H9 (cell line): ENCODE measurements around the gene STK32C. TPM values are rescaled to one million over a fixed set of nuclear protein-coding genes. Genes with fewer than 3 reads are reported as not detected.

ENCODE experiments used
- DNase-seq: peaks from one replicate; pipeline ENCODE4 v3.0.0-alpha.2; 2017
- H2AFZ ChIP-seq: one replicate; pipeline ENCODE4 v1.6.1; 2013; ENCODE audit warnings: mild to moderate bottlenecking, low read length, control low read depth, moderate library complexity
- H2AK5ac ChIP-seq: 2 replicates; pipeline ENCODE4 v1.6.1; 2013; ENCODE audit warnings: low read length, control low read depth, mixed read lengths; ENCODE audit not compliant: insufficient read length
- H2BK120ac ChIP-seq: one replicate; pipeline ENCODE4 v1.6.1; 2013; ENCODE audit warnings: low read depth, mild to moderate bottlenecking, low read length, control low read depth, inconsistent platforms; ENCODE audit not compliant: poor library complexity, severe bottlenecking
- H2BK12ac ChIP-seq: 2 replicates; pipeline ENCODE4 v1.6.1; 2013; ENCODE audit warnings: low read length, control low read depth, mixed read lengths, low read depth; ENCODE audit not compliant: insufficient read length
- H2BK15ac ChIP-seq: 2 replicates; pipeline ENCODE4 v1.6.1; 2013; ENCODE audit warnings: low read depth, low read length, control low read depth
- H2BK20ac ChIP-seq: one replicate; pipeline ENCODE4 v1.6.1; 2013; ENCODE audit warnings: low read depth, mild to moderate bottlenecking, low read length, control low read depth, inconsistent platforms; ENCODE audit not compliant: poor library complexity, severe bottlenecking
- H2BK5ac ChIP-seq: 2 replicates; pipeline ENCODE4 v1.6.1; 2013; ENCODE audit warnings: low read length, control low read depth, mixed read lengths; ENCODE audit not compliant: insufficient read length
- H3K14ac ChIP-seq: 2 replicates; pipeline ENCODE4 v1.6.1; 2013; ENCODE audit warnings: low read length, control low read depth; ENCODE audit not compliant: insufficient read depth
- H3K18ac ChIP-seq: 2 replicates; pipeline ENCODE4 v1.6.1; 2013; ENCODE audit warnings: low read depth, mild to moderate bottlenecking, mixed read lengths, low read length, control low read depth; ENCODE audit not compliant: insufficient read length
- H3K23ac ChIP-seq: 2 replicates; pipeline ENCODE4 v1.6.1; 2013; ENCODE audit warnings: low read length, control low read depth, mixed read lengths, low read depth; ENCODE audit not compliant: insufficient read length
- H3K23me2 ChIP-seq: 2 replicates; pipeline ENCODE4 v1.6.1; 2013; ENCODE audit warnings: low read depth, mild to moderate bottlenecking, mixed read lengths, low read length, control low read depth; ENCODE audit not compliant: insufficient read length, poor library complexity, severe bottlenecking
- H3K27ac ChIP-seq: 2 replicates; pipeline ENCODE4 v1.5.1; 2013; ENCODE audit warnings: low read length, control low read depth, mixed read lengths, low read depth; ENCODE audit not compliant: insufficient read length
- H3K27me3 ChIP-seq: 2 replicates; pipeline ENCODE4 v1.6.1; 2013; ENCODE audit warnings: low read length, control low read depth, inconsistent platforms; ENCODE audit not compliant: insufficient read depth
- H3K4ac ChIP-seq: 2 replicates; pipeline ENCODE4 v1.6.1; 2013; ENCODE audit warnings: low read depth, mild to moderate bottlenecking, control low read depth, inconsistent platforms, low read length, moderate library complexity
- H3K4me1 ChIP-seq: 2 replicates; pipeline ENCODE4 v1.6.1; 2013; ENCODE audit warnings: low read length, control low read depth, inconsistent platforms; ENCODE audit not compliant: insufficient read depth
- H3K4me2 ChIP-seq: 2 replicates; pipeline ENCODE4 v1.6.1; 2013; ENCODE audit warnings: low read length, control low read depth, mixed read lengths; ENCODE audit not compliant: insufficient read length, insufficient read depth
- H3K56ac ChIP-seq: 2 replicates; pipeline ENCODE4 v1.6.1; 2013; ENCODE audit warnings: low read depth, mild to moderate bottlenecking, mixed read lengths, low read length, control low read depth; ENCODE audit not compliant: insufficient read length
- H3K79me1 ChIP-seq: 2 replicates; pipeline ENCODE4 v1.6.1; 2013; ENCODE audit warnings: low read depth, mild to moderate bottlenecking, moderate library complexity, low read length, control low read depth, inconsistent platforms; ENCODE audit not compliant: insufficient read depth, poor library complexity, severe bottlenecking
- H3K79me2 ChIP-seq: 2 replicates; pipeline ENCODE4 v1.6.1; 2013; ENCODE audit warnings: low read length, control low read depth, inconsistent platforms; ENCODE audit not compliant: insufficient read depth
- H3K9ac ChIP-seq: 2 replicates; pipeline ENCODE4 v1.6.1; 2013; ENCODE audit warnings: low read length, control low read depth, mixed read lengths; ENCODE audit not compliant: insufficient read length; ENCODE audit errors: extremely low read depth
- H3K9me3 ChIP-seq: one replicate; pipeline ENCODE4 v1.6.1; 2013; ENCODE audit warnings: low read depth, low read length, inconsistent platforms; ENCODE audit not compliant: control insufficient read depth
- H3T11ph ChIP-seq: one replicate; pipeline ENCODE4 v1.6.1; 2013; ENCODE audit warnings: mild to moderate bottlenecking, low read length, control low read depth, inconsistent platforms
- H4K20me1 ChIP-seq: one replicate; pipeline ENCODE4 v1.6.1; 2013; ENCODE audit not compliant: control insufficient read depth, insufficient read length, insufficient read depth
- H4K5ac ChIP-seq: 2 replicates; pipeline ENCODE4 v1.6.1; 2013; ENCODE audit warnings: low read depth, mild to moderate bottlenecking, mixed read lengths, low read length, control low read depth; ENCODE audit not compliant: insufficient read length
- H4K8ac ChIP-seq: replicated peaks from 2 replicates; pipeline ENCODE4 v1.6.1; 2013; ENCODE audit warnings: low read length, control low read depth, mixed read lengths, low read depth; ENCODE audit not compliant: insufficient read length
- H4K91ac ChIP-seq: 2 replicates; pipeline ENCODE4 v1.6.1; 2013; ENCODE audit warnings: low read depth, mild to moderate bottlenecking, moderate library complexity, mixed read lengths, low read length, control low read depth; ENCODE audit not compliant: insufficient read length
- H3K27ac Mint-ChIP-seq, 3 experiments: 2 replicates in 2 of 3; 3 replicates in 1 of 3; pipeline ENCODE4 v1.8.0; 2020 to 2021; ENCODE audit warnings: mixed read lengths in 3 of 3, mild to moderate bottlenecking in 1 of 3, moderate library complexity in 1 of 3
- H3K27me3 Mint-ChIP-seq: 2 replicates; pipeline ENCODE4 v1.8.0; 2021; ENCODE audit warnings: low read depth, mild to moderate bottlenecking, moderate library complexity, mixed read lengths
- H3K36me3 Mint-ChIP-seq, 3 experiments: 2 replicates in 2 of 3; 3 replicates in 1 of 3; pipeline ENCODE4 v1.8.0; 2020 to 2021; ENCODE audit warnings: low read depth in 3 of 3, mixed read lengths in 3 of 3; ENCODE audit not compliant: insufficient read depth in 1 of 3
- H3K4me1 Mint-ChIP-seq, 2 experiments: 2 replicates each; pipeline ENCODE4 v1.8.0; 2020; ENCODE audit warnings: mixed read lengths in 2 of 2
- H3K4me3 Mint-ChIP-seq, 2 experiments: 2 replicates in 1 of 2; 3 replicates in 1 of 2; pipeline ENCODE4 v1.8.0; 2020 to 2021; ENCODE audit warnings: mild to moderate bottlenecking in 2 of 2, mixed read lengths in 2 of 2, moderate library complexity in 1 of 2
- H3K9me3 Mint-ChIP-seq, 2 experiments: 2 replicates in 1 of 2; 3 replicates in 1 of 2; pipeline ENCODE4 v1.8.0; 2020; ENCODE audit warnings: mild to moderate bottlenecking in 2 of 2, mixed read lengths in 2 of 2, moderate library complexity in 1 of 2
- WGBS: extraction: QIAGEN DNeasy Blood & Tissue Kit; methylation state at CpG from one replicate; pipeline ENCODE4 v1.1.7; 2013; ENCODE audit warnings: missing lambda C conversion rate, low lambda C conversion rate, mixed read lengths; ENCODE audit not compliant: insufficient read length; ENCODE audit errors: extremely low coverage; 5-methylcytosine and 5-hydroxymethylcytosine counted together
- total RNA-seq: library from RNA; stranded (reverse); gene quantifications from 2 replicates; pipeline ENCODE4 v1.2.1, GENCODE V29; 2021
- TF ChIP-seq, protein P1 (sequence below): fragments of 200-600 bp; sonication (generic); conservative IDR thresholded peaks from 3 replicates; pipeline ENCODE4 v1.8.0; 2021; ENCODE audit warnings: antibody characterized with exemption, mild to moderate bottlenecking

STK32C gene
- total RNA-seq, 1 experiment from 2014 or later: 11.3 TPM

DNA sequence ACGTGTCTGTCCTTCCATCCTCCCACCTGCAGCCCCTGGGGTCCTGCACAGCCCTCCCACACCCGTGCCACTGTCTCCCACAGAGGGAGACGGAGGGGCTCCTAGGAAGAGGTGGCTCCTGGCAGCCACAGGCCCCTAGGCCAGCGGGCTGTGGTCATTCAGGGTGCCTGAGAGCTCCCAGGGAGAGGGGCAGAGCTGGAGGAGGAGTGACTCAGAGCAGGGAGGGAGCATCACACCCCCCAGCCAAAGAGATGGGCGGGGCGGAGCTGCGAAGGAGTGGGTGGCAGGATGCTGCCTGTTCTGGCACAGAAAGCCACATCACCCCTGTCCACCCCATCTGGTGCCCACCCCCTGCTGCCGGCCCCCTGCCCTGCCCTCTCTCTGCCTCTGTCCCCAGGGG is 50.5 kb downstream of the STK32C start:
- H2BK15ac ChIP-seq: no peak overlapping the region
- no peak overlapping the region for H4K5ac ChIP-seq
- H3K79me2 ChIP-seq: no peaks in the 10 kb centered on the region
- H3K23me2 ChIP-seq: no peaks in the 10 kb centered on the region
- no CpG with 5 or more reads among the region's 8 CpGs for WGBS
- no peak overlapping the region for H2AK5ac ChIP-seq
- no peaks in the 10 kb centered on the region for H3K9me3 Mint-ChIP-seq
- H3K9ac ChIP-seq: no peak overlapping the region
- no peak overlapping the region for H4K91ac ChIP-seq
- no peak overlapping the region for H3K4me2 ChIP-seq
- H4K20me1 ChIP-seq: no peaks in the 10 kb centered on the region
- no peaks in the 10 kb centered on the region for H3K9me3 ChIP-seq
- H3K27me3 Mint-ChIP-seq: peaks cover 2% of the 10 kb centered on the region
- no peaks in the 10 kb centered on the region for H3K27me3 ChIP-seq
- no peak overlapping the region for H3K27ac Mint-ChIP-seq
- H3K4ac ChIP-seq: no peak overlapping the region
- H3K4me1 ChIP-seq: no peaks in the 10 kb centered on the region
- H3K18ac ChIP-seq: no peak overlapping the region
- H3K36me3 Mint-ChIP-seq: no peaks in the 10 kb centered on the region
- no peak overlapping the region for H3K4me3 Mint-ChIP-seq
- H3K4me1 Mint-ChIP-seq: peaks cover 8 to 14% of the 10 kb centered on the region in 2 experiments
- no peak for DNase-seq
- no peak overlapping the region for H4K8ac ChIP-seq
- no peak overlapping the region for H3K14ac ChIP-seq
- no peak overlapping the region for H2BK20ac ChIP-seq
- TF ChIP-seq, protein P1, sequence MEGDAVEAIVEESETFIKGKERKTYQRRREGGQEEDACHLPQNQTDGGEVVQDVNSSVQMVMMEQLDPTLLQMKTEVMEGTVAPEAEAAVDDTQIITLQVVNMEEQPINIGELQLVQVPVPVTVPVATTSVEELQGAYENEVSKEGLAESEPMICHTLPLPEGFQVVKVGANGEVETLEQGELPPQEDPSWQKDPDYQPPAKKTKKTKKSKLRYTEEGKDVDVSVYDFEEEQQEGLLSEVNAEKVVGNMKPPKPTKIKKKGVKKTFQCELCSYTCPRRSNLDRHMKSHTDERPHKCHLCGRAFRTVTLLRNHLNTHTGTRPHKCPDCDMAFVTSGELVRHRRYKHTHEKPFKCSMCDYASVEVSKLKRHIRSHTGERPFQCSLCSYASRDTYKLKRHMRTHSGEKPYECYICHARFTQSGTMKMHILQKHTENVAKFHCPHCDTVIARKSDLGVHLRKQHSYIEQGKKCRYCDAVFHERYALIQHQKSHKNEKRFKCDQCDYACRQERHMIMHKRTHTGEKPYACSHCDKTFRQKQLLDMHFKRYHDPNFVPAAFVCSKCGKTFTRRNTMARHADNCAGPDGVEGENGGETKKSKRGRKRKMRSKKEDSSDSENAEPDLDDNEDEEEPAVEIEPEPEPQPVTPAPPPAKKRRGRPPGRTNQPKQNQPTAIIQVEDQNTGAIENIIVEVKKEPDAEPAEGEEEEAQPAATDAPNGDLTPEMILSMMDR: no peak
- H2BK12ac ChIP-seq: no peak overlapping the region
- no peaks in the 10 kb centered on the region for H3K79me1 ChIP-seq
- H2BK120ac ChIP-seq: no peak overlapping the region
- no peak overlapping the region for H2AFZ ChIP-seq
- no peak overlapping the region for H3T11ph ChIP-seq
- no peak overlapping the region for H3K27ac ChIP-seq
- no peak overlapping the region for H3K23ac ChIP-seq
- no peak overlapping the region for H2BK5ac ChIP-seq
- H3K56ac ChIP-seq: no peak overlapping the region
